GM21576 (cell line): Measurements from ENCODE around the gene GEMIN4.
"Not testable (repeated sequence)": the region's sequence is repeated elsewhere in the genome, so short reads cannot be mapped to it uniquely, and the experiment has no call there.

Experiments
- ATAC-seq: cut with Tn5 transposase; IDR thresholded peaks from one replicate; pipeline ENCODE4 v1.9.1; 2021; ENCODE audit warnings: mild to moderate bottlenecking, moderate library complexity; ENCODE audit not compliant: unreplicated experiment

Gene GEMIN4

GRCh38 chr17:704111-704864 is 47.8 kb downstream of the GEMIN4 start:
- no peak for ATAC-seq

- ATAC-seq = no peak
Measured at GRCh38 chr17:703081-703875, 48.8 kb downstream of the GEMIN4 start.

GRCh38 chr17:700504-701094 is 51.5 kb downstream of the GEMIN4 start:
- ATAC-seq = no peak

GRCh38 chr17:699345-699744 is 52.7 kb downstream of the GEMIN4 start:
- no peak for ATAC-seq

GRCh38 chr17:698096-698495 is 54.0 kb downstream of the GEMIN4 start:
- not testable (repeated sequence) for ATAC-seq

- no peak for ATAC-seq
Measured at GRCh38 chr17:697682-698081, 54.4 kb downstream of the GEMIN4 start.

GRCh38 chr17:696369-696768 is 55.7 kb downstream of the GEMIN4 start:
- no peak for ATAC-seq
